GM06990 (cell line): ENCODE measurements around the gene TPR.

ENCODE experiments used
- DNase-seq: peaks from one replicate; pipeline ENCODE4 v3.0.0-alpha.2; 2011; ENCODE audit not compliant: insufficient read length; ENCODE audit errors: extremely low read depth
- H3K27me3 ChIP-seq: replicated peaks from 2 replicates; pipeline ENCODE4 v1.6.0; 2011; ENCODE audit warnings: low read length; ENCODE audit not compliant: control insufficient read depth, insufficient read depth
- H3K36me3 ChIP-seq: 2 replicates; pipeline ENCODE4 v1.5.1; 2011; ENCODE audit warnings: low read length; ENCODE audit not compliant: control insufficient read depth, insufficient read depth
- H3K4me3 ChIP-seq: replicated peaks from 2 replicates; pipeline ENCODE4 v1.5.1; 2011; ENCODE audit warnings: low read depth, mild to moderate bottlenecking, control low read depth, low read length
- TF ChIP-seq, protein P1 (sequence below): IDR thresholded peaks from 2 replicates; pipeline ENCODE4 v1.5.1; 2011; ENCODE audit warnings: low read length, control low read depth, mild to moderate bottlenecking, inconsistent platforms; ENCODE audit not compliant: insufficient read depth, poor library complexity, severe bottlenecking

TPR gene

GRCh38 chr1:186275822-186276221 lies 99.2 kb downstream of the TPR start:
- TF ChIP-seq, protein P1, sequence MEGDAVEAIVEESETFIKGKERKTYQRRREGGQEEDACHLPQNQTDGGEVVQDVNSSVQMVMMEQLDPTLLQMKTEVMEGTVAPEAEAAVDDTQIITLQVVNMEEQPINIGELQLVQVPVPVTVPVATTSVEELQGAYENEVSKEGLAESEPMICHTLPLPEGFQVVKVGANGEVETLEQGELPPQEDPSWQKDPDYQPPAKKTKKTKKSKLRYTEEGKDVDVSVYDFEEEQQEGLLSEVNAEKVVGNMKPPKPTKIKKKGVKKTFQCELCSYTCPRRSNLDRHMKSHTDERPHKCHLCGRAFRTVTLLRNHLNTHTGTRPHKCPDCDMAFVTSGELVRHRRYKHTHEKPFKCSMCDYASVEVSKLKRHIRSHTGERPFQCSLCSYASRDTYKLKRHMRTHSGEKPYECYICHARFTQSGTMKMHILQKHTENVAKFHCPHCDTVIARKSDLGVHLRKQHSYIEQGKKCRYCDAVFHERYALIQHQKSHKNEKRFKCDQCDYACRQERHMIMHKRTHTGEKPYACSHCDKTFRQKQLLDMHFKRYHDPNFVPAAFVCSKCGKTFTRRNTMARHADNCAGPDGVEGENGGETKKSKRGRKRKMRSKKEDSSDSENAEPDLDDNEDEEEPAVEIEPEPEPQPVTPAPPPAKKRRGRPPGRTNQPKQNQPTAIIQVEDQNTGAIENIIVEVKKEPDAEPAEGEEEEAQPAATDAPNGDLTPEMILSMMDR, result no peak
- H3K36me3 ChIP-seq, result no peaks in the 10 kb centered on the region
- no peaks in the 10 kb centered on the region for H3K27me3 ChIP-seq
- no peak overlapping the region for H3K4me3 ChIP-seq
- DNase-seq, result no peak

DNA sequence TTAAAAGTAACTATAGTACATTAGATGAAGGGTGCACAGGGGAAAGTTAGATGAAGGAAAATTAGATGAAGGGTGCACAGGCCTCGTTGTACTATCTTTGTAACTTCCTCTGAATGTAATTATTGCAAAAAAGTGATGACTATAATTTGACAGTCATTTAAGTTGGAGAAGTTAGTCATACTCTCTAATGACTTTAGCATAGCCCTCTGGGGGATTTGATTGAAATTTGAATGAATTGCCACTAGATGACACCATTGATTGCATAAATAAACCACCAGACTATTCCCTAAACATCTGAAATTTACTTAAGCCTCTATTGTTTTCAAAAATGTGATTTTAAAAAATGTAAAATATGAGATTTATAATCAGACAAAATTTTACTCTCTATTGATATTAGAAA lies 102.6 kb downstream of the TPR start:
- H3K27me3 ChIP-seq, result no peaks in the 10 kb centered on the region
- no peaks in the 10 kb centered on the region for H3K36me3 ChIP-seq
- no peak for DNase-seq
- TF ChIP-seq, protein P1, result no peak
- no peak overlapping the region for H3K4me3 ChIP-seq

DNA sequence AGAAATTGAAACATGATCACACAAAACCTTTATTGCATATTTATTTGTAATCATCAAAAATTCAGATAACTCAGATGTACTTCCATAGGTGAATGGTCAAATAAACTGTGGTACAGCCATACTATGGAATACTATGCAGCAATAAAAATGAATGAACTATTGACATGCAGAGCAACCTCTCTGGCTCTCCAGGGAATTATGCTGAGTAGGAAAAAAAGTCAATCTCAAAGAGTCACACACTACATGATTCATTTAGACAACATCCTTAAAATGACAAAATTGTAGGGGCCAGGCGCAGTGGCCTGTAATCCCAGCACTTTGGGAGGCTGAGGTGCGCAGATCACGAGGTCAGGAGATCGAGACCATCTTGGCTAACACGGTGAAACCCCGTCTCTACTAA lies 104.0 kb downstream of the TPR start:
- TF ChIP-seq, protein P1, result no peak
- no peak for DNase-seq
- Histone ChIP-seq H3K36me3 (no peaks in the 10 kb centered on the region), H3K4me3 (no peak overlapping the region), H3K27me3 (no peaks in the 10 kb centered on the region)
